C4-2B (cell line): ENCODE measurements around the gene SPINT2.

Experiments
- ZFX ChIP-seq: fragments of 450-650 bp; IDR thresholded peaks from 2 replicates; pipeline ENCODE4 v1.6.1; 2017
- TF ChIP-seq, protein P1 (sequence below): fragments of 450-650 bp; conservative IDR thresholded peaks from 2 replicates; pipeline ENCODE4 v1.5.1; 2017; ENCODE audit warnings: mild to moderate bottlenecking

DNA sequence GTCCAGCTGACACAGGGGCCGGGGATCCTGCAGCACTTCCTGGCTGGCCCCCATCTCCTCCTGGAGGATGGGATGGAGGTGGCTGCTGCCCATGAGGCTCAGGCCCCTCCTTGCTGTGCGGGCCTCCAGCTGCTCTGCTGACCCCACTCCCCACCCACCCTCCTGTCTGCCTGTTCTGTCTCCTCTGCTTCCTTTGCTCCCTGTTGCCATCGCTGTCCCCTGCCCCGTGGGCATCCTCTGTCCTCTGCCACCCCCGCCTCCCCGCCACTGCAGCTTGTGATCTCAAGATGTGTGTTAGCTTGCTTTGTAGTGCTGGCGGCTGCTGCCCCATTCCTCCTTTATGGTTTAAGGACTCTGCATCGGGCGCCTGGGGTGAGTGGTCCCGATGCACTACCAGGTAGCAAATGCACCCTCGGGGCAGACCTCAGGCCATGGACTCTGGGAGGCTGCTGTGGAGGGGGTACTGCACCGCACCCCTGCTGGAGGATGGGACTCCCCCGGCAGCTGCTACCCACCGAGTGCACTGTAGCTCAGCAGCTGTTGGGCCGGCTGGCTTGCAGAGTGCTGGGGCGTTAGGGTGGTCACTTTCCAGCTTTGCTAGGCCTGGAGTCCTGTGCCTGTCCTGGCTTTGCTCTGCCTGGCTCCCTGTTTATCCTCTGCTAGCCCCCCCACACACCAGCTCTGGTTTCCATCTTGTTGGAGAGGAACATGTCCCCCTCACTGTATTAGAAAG, 23.9 kb downstream of the SPINT2 start:
- TF ChIP-seq, protein P1, sequence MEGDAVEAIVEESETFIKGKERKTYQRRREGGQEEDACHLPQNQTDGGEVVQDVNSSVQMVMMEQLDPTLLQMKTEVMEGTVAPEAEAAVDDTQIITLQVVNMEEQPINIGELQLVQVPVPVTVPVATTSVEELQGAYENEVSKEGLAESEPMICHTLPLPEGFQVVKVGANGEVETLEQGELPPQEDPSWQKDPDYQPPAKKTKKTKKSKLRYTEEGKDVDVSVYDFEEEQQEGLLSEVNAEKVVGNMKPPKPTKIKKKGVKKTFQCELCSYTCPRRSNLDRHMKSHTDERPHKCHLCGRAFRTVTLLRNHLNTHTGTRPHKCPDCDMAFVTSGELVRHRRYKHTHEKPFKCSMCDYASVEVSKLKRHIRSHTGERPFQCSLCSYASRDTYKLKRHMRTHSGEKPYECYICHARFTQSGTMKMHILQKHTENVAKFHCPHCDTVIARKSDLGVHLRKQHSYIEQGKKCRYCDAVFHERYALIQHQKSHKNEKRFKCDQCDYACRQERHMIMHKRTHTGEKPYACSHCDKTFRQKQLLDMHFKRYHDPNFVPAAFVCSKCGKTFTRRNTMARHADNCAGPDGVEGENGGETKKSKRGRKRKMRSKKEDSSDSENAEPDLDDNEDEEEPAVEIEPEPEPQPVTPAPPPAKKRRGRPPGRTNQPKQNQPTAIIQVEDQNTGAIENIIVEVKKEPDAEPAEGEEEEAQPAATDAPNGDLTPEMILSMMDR, result no peak
- TF ChIP-seq ZFX, result no peak
